Retinal pigment epithelial cell (primary cell): ENCODE results near the gene FBXO40.
"Not testable (repeated sequence)": the region's sequence is repeated elsewhere in the genome, so short reads cannot be mapped to it uniquely, and the experiment has no call there.

ENCODE experiments used
- DNase-seq: peaks from one replicate; pipeline ENCODE4 v3.0.0-alpha.2; 2010; ENCODE audit warnings: low read depth
- H3K4me3 ChIP-seq: 2 replicates; pipeline ENCODE4 v1.5.1; 2011; ENCODE audit warnings: mild to moderate bottlenecking, low read length, control low read depth, moderate library complexity
- CTCF ChIP-seq: conservative IDR thresholded peaks from 2 replicates; pipeline ENCODE4 v1.5.1; 2011; ENCODE audit warnings: low read depth, low read length, control low read depth, inconsistent platforms

Gene FBXO40

GRCh38 chr3:121562148-121562547 lies 31.0 kb upstream of the FBXO40 start:
- no peak for DNase-seq
- TF ChIP-seq CTCF = no peak
- H3K4me3 ChIP-seq = no peak overlapping the region

GRCh38 chr3:121566773-121567172 lies 26.4 kb upstream of the FBXO40 start:
- no peak for TF ChIP-seq CTCF
- no peak for DNase-seq
- H3K4me3 ChIP-seq = no peak overlapping the region

- no peak within 1 kb of the TSS for H3K4me3 ChIP-seq
- DNase-seq = no peak
- TF ChIP-seq CTCF = no peak
Measured at GRCh38 chr3:121567649-121568048, 25.5 kb upstream of the FBXO40 start, which contains the start of gene ARGFX. TSS of gene ARGFX (plus strand) at chr3:121567949. CDS start at chr3:121570714, 2,765 bp downstream.

GRCh38 chr3:121574449-121574848 lies 18.7 kb upstream of the FBXO40 start:
- no peak overlapping the region for H3K4me3 ChIP-seq
- DNase-seq = peak; percentile 11
- TF ChIP-seq CTCF = no peak

- TF ChIP-seq CTCF = no peak
Measured at GRCh38 chr3:121581691-121582090, 11.5 kb upstream of the FBXO40 start.

GRCh38 chr3:121584418-121584817 lies 8.8 kb upstream of the FBXO40 start:
- no peak for DNase-seq
- no peak for TF ChIP-seq CTCF
- no peak overlapping the region for H3K4me3 ChIP-seq

More at GRCh38 chr3:121581691-121582090, 11.5 kb upstream of the FBXO40 start:
- no peak for DNase-seq
- no peak overlapping the region for H3K4me3 ChIP-seq

GRCh38 chr3:121593806-121594205 lies 627 bp downstream of the FBXO40 start:
- not testable (repeated sequence) for DNase-seq, H3K4me3 ChIP-seq

- H3K4me3 ChIP-seq = no peak overlapping the region
- no peak for DNase-seq
- no peak for TF ChIP-seq CTCF
Measured at GRCh38 chr3:121594850-121595249, 1.7 kb downstream of the FBXO40 start.
